Ovary (tissue), 3 donors: ENCODE data around the gene ZNF600.
"Not testable (repeated sequence)": the region's sequence is repeated elsewhere in the genome, so short reads cannot be mapped to it uniquely, and the experiment has no call there.

Source experiments
- CTCF ChIP-seq, 3 donors: fragments of 450-650 bp in 2 of 3; fragments of 200-600 bp in 1 of 3; IDR thresholded peaks; one replicate each; pipeline versions ENCODE4 v1.5.1 to v1.8.0; 2016 to 2022; ENCODE audit warnings: antibody characterized with exemption in 3 of 3, mild to moderate bottlenecking in 1 of 3
- EP300 ChIP-seq: sonication (generic); formaldehyde crosslinking; IDR thresholded peaks from one replicate; pipeline ENCODE4 v1.6.1; 2017; ENCODE audit warnings: antibody characterized with exemption
- donor health status: DM: no; HTN: no; CAD: no.

GRCh38 chr19:52715902-52716301, 70.7 kb downstream of the ZNF600 start:
- TF ChIP-seq CTCF (IDR thresholded peaks at IDR 0.05); EP300: not testable (repeated sequence)
